Colonic mucosa (tissue), 4 donors: ENCODE data around the gene HNF1B. TPM values are rescaled to one million over a fixed set of nuclear protein-coding genes. Genes with fewer than 3 reads are reported as not detected.
A peak's percentile ranks its signal among the peaks of the same experiment; 100 is the strongest.

ENCODE experiments used
- DNase-seq: peaks from one replicate; pipeline ENCODE4 v3.0.0-alpha.2; 2020
- H3K27ac ChIP-seq: fragments of 200-600 bp; one replicate; pipeline ENCODE4 v1.8.0; 2021
- H3K27me3 ChIP-seq: fragments of 200-600 bp; one replicate; pipeline ENCODE4 v1.8.0; 2021
- H3K36me3 ChIP-seq: fragments of 200-600 bp; one replicate; pipeline ENCODE4 v1.8.0; 2021
- H3K4me1 ChIP-seq: fragments of 200-600 bp; one replicate; pipeline ENCODE4 v1.8.0; 2021; ENCODE audit warnings: mild to moderate bottlenecking
- H3K4me3 ChIP-seq: fragments of 200-600 bp; one replicate; pipeline ENCODE4 v1.8.0; 2021
- H3K9ac ChIP-seq, 2 donors: one replicate each; pipeline ENCODE4 v1.7.0; 2013; ENCODE audit warnings: control low read depth in 2 of 2, low read depth in 2 of 2, low read length in 2 of 2
- H3K9me3 ChIP-seq: fragments of 200-600 bp; one replicate; pipeline ENCODE4 v1.8.0; 2021
- CTCF ChIP-seq: fragments of 200-600 bp; IDR thresholded peaks from one replicate; pipeline ENCODE4 v1.8.0; 2022; ENCODE audit warnings: antibody characterized with exemption, mild to moderate bottlenecking
- intact Hi-C: fragments of 100-400 bp; cut with DNase I; formaldehyde crosslinking; loops from one replicate; pipeline ENCODE4 v1.14.1; 2022
- total RNA-seq, 2 donors: library from RNA; stranded (reverse); fragmentation: NEBNext Ultra II Directional in 1 of 2; extraction: Animal tissue kit (Norgen Biotek cat#: 25700) in 1 of 2; gene quantifications; one replicate each; pipeline ENCODE4 v1.2.1, GENCODE V29; 2021
- donor health status: healthy.
- donor health status: DM: no; HTN: no; CAD: no.
- donor health status: DM: no; HTN: no; CAD: no.

The HNF1B gene
- total RNA-seq, 2 donors from 2014 or later: 28.0 to 34.8 TPM

- Histone ChIP-seq H3K27me3 (no peaks in the 10 kb centered on the region), H3K27ac (peak within 1 kb of the TSS; percentile 47), H3K9me3 (no peaks in the 10 kb centered on the region), H3K9ac (peak within 1 kb of the TSS; percentile 81 to 83), H3K4me3 (peak within 1 kb of the TSS; percentile 59), H3K4me1 (peaks cover 9% of the 10 kb centered on the region), H3K36me3 (no peaks in the 10 kb centered on the region)
- no peak for TF ChIP-seq CTCF
- intact Hi-C loops: no loop called here
- DNase-seq: peak; percentile 95
Observed at GRCh38 chr17:37643118-37643766, 101.6 kb downstream of the HNF1B start, which contains the start of gene DDX52. DDX52 (minus strand) TSS chr17:37643446; CDS start chr17:37643420, 26 bp downstream.

- peak overlapping the region; percentile 59 for H3K4me3 ChIP-seq
- intact Hi-C loops: no loop called here
- no peaks in the 10 kb centered on the region for H3K36me3 ChIP-seq
- no peaks in the 10 kb centered on the region for H3K27me3 ChIP-seq
- peak overlapping the region; percentile 81 to 83 for H3K9ac ChIP-seq
- no peak for TF ChIP-seq CTCF
- H3K9me3 ChIP-seq: no peaks in the 10 kb centered on the region
- no peak for DNase-seq
- peaks cover 9% of the 10 kb centered on the region for H3K4me1 ChIP-seq
- H3K27ac ChIP-seq: peak overlapping the region; percentile 47
Observed at GRCh38 chr17:37642681-37643080, 102.2 kb downstream of the HNF1B start.

- Histone ChIP-seq H3K4me3 (no peak overlapping the region), H3K4me1 (peaks cover 9% of the 10 kb centered on the region), H3K27me3 (no peaks in the 10 kb centered on the region), H3K9me3 (no peaks in the 10 kb centered on the region), H3K27ac (no peak overlapping the region), H3K9ac (no peak overlapping the region), H3K36me3 (no peaks in the 10 kb centered on the region)
- intact Hi-C loops: no loop called here
- no peak for TF ChIP-seq CTCF
- no peak for DNase-seq
Observed at GRCh38 chr17:37640015-37640414, 104.8 kb downstream of the HNF1B start.

- Histone ChIP-seq H3K36me3 (no peaks in the 10 kb centered on the region), H3K27ac (no peak overlapping the region), H3K4me3 (no peak overlapping the region), H3K9me3 (no peaks in the 10 kb centered on the region), H3K9ac (no peak overlapping the region), H3K27me3 (no peaks in the 10 kb centered on the region), H3K4me1 (peaks cover 9% of the 10 kb centered on the region)
- no peak for DNase-seq
- no peak for TF ChIP-seq CTCF
- intact Hi-C loops: no loop called here
Observed at GRCh38 chr17:37637956-37638355, 106.9 kb downstream of the HNF1B start.

Other genes with a start within 250 kb of the HNF1B start
- 10 to 100 TPM; 28.9 to 34.1 TPM for gene SYNRG, start 135.6 kb downstream of the HNF1B start, total RNA-seq
- gene DDX52, start 101.6 kb downstream of the HNF1B start, total RNA-seq: 10 to 100 TPM; 26.3 to 26.4 TPM
- gene TBC1D3K, start 179.4 kb upstream of the HNF1B start, total RNA-seq: not detected
- gene TBC1D3L, start 244.0 kb upstream of the HNF1B start, total RNA-seq: 10 to 100 TPM; 14.8 to 16.7 TPM